HEK293 (cell line): ENCODE measurements around the gene ZNF280D.

Experiments used
- ZNF10 ChIP-seq: fragments of 450-650 bp; formaldehyde crosslinking; IDR thresholded peaks from 2 replicates; pipeline ENCODE4 v1.5.1; 2017; ENCODE audit warnings: missing biosample characterization, missing genetic modification characterization
- ZSCAN16 ChIP-seq: fragments of 450-650 bp; formaldehyde crosslinking; IDR thresholded peaks from 2 replicates; pipeline ENCODE4 v1.5.1; 2016; ENCODE audit warnings: missing biosample characterization, missing genetic modification characterization
- TF ChIP-seq, protein P1 (sequence below): fragments of 450-650 bp; formaldehyde crosslinking; IDR thresholded peaks from 2 replicates; pipeline ENCODE4 v1.5.1; 2016; ENCODE audit warnings: missing biosample characterization, missing genetic modification characterization, low read depth

- TF ChIP-seq, protein P1, sequence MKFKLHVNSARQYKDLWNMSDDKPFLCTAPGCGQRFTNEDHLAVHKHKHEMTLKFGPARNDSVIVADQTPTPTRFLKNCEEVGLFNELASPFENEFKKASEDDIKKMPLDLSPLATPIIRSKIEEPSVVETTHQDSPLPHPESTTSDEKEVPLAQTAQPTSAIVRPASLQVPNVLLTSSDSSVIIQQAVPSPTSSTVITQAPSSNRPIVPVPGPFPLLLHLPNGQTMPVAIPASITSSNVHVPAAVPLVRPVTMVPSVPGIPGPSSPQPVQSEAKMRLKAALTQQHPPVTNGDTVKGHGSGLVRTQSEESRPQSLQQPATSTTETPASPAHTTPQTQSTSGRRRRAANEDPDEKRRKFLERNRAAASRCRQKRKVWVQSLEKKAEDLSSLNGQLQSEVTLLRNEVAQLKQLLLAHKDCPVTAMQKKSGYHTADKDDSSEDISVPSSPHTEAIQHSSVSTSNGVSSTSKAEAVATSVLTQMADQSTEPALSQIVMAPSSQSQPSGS (tag by site-specific recombination): no peak
- no peak for TF ChIP-seq ZNF10 (tag by site-specific recombination)
- TF ChIP-seq ZSCAN16 (tag by site-specific recombination): no peak
Measured at GRCh38 chr15:56617628-56618027, 115.7 kb downstream of the ZNF280D start.
